Astrocyte (in vitro differentiated cells and primary cell): ENCODE measurements around the gene CADM1. TPM values are rescaled to one million over a fixed set of nuclear protein-coding genes. Genes with fewer than 3 reads are reported as not detected.

ENCODE experiments used
- DNase-seq: peaks from one replicate; pipeline ENCODE4 v3.0.0-alpha.2; 2010; ENCODE audit warnings: low read depth
- FAIRE-seq: peaks from 2 replicates; lab custom pipeline; 2011; peaks lifted over from hg19 to GRCh38; lab: Jason Lieb, UNC
- H2AFZ ChIP-seq: 2 replicates; pipeline ENCODE4 v1.6.0; 2012; ENCODE audit warnings: low read depth, low read length, inconsistent platforms
- H3K27ac ChIP-seq: 2 replicates; pipeline ENCODE4 v1.5.1; 2011; ENCODE audit warnings: low read depth, low read length, inconsistent platforms
- H3K27me3 ChIP-seq: 2 replicates; pipeline ENCODE4 v1.6.0; 2011; ENCODE audit warnings: low read length, inconsistent platforms; ENCODE audit not compliant: insufficient read depth
- H3K36me3 ChIP-seq: 2 replicates; pipeline ENCODE4 v1.5.1; 2011; ENCODE audit warnings: low read length, inconsistent platforms; ENCODE audit not compliant: insufficient read depth
- H3K4me1 ChIP-seq: 2 replicates; pipeline ENCODE4 v1.5.1; 2011; ENCODE audit warnings: low read length, inconsistent platforms; ENCODE audit not compliant: insufficient read depth
- H3K4me2 ChIP-seq: 2 replicates; pipeline ENCODE4 v1.6.0; 2012; ENCODE audit warnings: low read length, inconsistent platforms
- H3K4me3 ChIP-seq: 2 replicates; pipeline ENCODE4 v1.5.1; 2011; ENCODE audit warnings: low read depth, mild to moderate bottlenecking, low read length, inconsistent platforms; ENCODE audit not compliant: insufficient read depth
- H3K79me2 ChIP-seq: 2 replicates; pipeline ENCODE4 v1.6.0; 2012; ENCODE audit warnings: mild to moderate bottlenecking, low read length, inconsistent platforms; ENCODE audit not compliant: insufficient read depth
- H3K9ac ChIP-seq: 2 replicates; pipeline ENCODE4 v1.6.0; 2012; ENCODE audit warnings: mild to moderate bottlenecking, low read length, inconsistent platforms
- H3K9me3 ChIP-seq: 2 replicates; pipeline ENCODE4 v1.5.1; 2012; ENCODE audit warnings: low read depth, mild to moderate bottlenecking, low read length, inconsistent platforms; ENCODE audit not compliant: insufficient read depth
- H4K20me1 ChIP-seq: 2 replicates; pipeline ENCODE4 v1.6.0; 2012; ENCODE audit warnings: low read length, inconsistent platforms; ENCODE audit not compliant: insufficient read depth
- H3K27ac Mint-ChIP-seq: one replicate; pipeline ENCODE4 v1.8.0; 2021; ENCODE audit warnings: mild to moderate bottlenecking, mixed read lengths; ENCODE audit not compliant: unreplicated experiment
- H3K27me3 Mint-ChIP-seq: one replicate; pipeline ENCODE4 v1.8.0; 2021; ENCODE audit warnings: low read depth, mixed read lengths; ENCODE audit not compliant: unreplicated experiment
- H3K36me3 Mint-ChIP-seq: one replicate; pipeline ENCODE4 v1.8.0; 2021; ENCODE audit warnings: low read depth, mixed read lengths; ENCODE audit not compliant: unreplicated experiment
- H3K4me1 Mint-ChIP-seq: one replicate; pipeline ENCODE4 v1.8.0; 2021; ENCODE audit warnings: low read depth, mixed read lengths; ENCODE audit not compliant: unreplicated experiment
- H3K4me3 Mint-ChIP-seq: one replicate; pipeline ENCODE4 v1.8.0; 2021; ENCODE audit warnings: mild to moderate bottlenecking, moderate library complexity, mixed read lengths; ENCODE audit not compliant: unreplicated experiment
- H3K9me3 Mint-ChIP-seq: one replicate; pipeline ENCODE4 v1.8.0; 2021; ENCODE audit warnings: mild to moderate bottlenecking, mixed read lengths; ENCODE audit not compliant: unreplicated experiment
- CTCF ChIP-seq: IDR thresholded peaks from 2 replicates; pipeline ENCODE4 v1.5.1; 2011; ENCODE audit warnings: low read depth, mild to moderate bottlenecking, inconsistent platforms, low read length, moderate library complexity; ENCODE audit not compliant: insufficient read depth
- EZH2 ChIP-seq: IDR thresholded peaks from 2 replicates; pipeline ENCODE4 v1.6.1; 2012; ENCODE audit warnings: mild to moderate bottlenecking, low read length, inconsistent platforms; ENCODE audit not compliant: insufficient read depth
- total RNA-seq: library from RNA; stranded (reverse); gene quantifications from 2 replicates; pipeline ENCODE4 v1.2.1, GENCODE V29; 2021

CADM1 gene
- total RNA-seq, 1 donor from 2014 or later: 414 TPM

GRCh38 chr11:115178705-115179104 is 325.5 kb downstream of the CADM1 start:
- H3K36me3 Mint-ChIP-seq: peaks cover 10% of the 10 kb centered on the region
- Histone ChIP-seq H3K79me2 (no peaks in the 10 kb centered on the region), H4K20me1 (no peaks in the 10 kb centered on the region), H2AFZ (no peak overlapping the region), H3K36me3 (no peaks in the 10 kb centered on the region), H3K9me3 (no peaks in the 10 kb centered on the region), H3K9ac (no peak overlapping the region), H3K27me3 (no peaks in the 10 kb centered on the region), H3K4me1 (no peaks in the 10 kb centered on the region), H3K27ac (no peak overlapping the region), H3K4me3 (no peak overlapping the region), H3K4me2 (no peak overlapping the region)
- no peak for DNase-seq
- H3K4me1 Mint-ChIP-seq: no peaks in the 10 kb centered on the region
- H3K9me3 Mint-ChIP-seq: no peaks in the 10 kb centered on the region
- TF ChIP-seq CTCF (no peak), EZH2 (no peak)
- H3K4me3 Mint-ChIP-seq: no peak overlapping the region
- no peak overlapping the region for H3K27ac Mint-ChIP-seq
- no peaks in the 10 kb centered on the region for H3K27me3 Mint-ChIP-seq
- FAIRE-seq: no peak

- Histone ChIP-seq H3K27me3 (no peaks in the 10 kb centered on the region), H3K4me2 (no peak overlapping the region), H3K36me3 (no peaks in the 10 kb centered on the region), H3K27ac (no peak overlapping the region), H3K4me1 (no peaks in the 10 kb centered on the region), H2AFZ (no peak overlapping the region), H3K9me3 (no peaks in the 10 kb centered on the region), H3K9ac (no peak overlapping the region), H3K79me2 (no peaks in the 10 kb centered on the region), H3K4me3 (no peak overlapping the region), H4K20me1 (no peaks in the 10 kb centered on the region)
- Mint-ChIP-seq H3K9me3 (no peaks in the 10 kb centered on the region), H3K4me3 (no peak overlapping the region), H3K36me3 (peaks cover 16% of the 10 kb centered on the region), H3K4me1 (peaks cover 3% of the 10 kb centered on the region), H3K27ac (no peak overlapping the region), H3K27me3 (no peaks in the 10 kb centered on the region)
- DNase-seq (no peak), FAIRE-seq (no peak)
- no peak for TF ChIP-seq EZH2
- no peak for TF ChIP-seq CTCF
These were observed 331.1 kb downstream of the CADM1 start for GRCh38 chr11:115173136-115173535.

GRCh38 chr11:115170133-115170815 is 333.9 kb downstream of the CADM1 start:
- peaks cover 5% of the 10 kb centered on the region for H3K4me1 Mint-ChIP-seq
- no peak overlapping the region for H3K9ac ChIP-seq
- peaks cover 14% of the 10 kb centered on the region for H3K36me3 Mint-ChIP-seq
- no peaks in the 10 kb centered on the region for H3K4me1 ChIP-seq
- no peaks in the 10 kb centered on the region for H4K20me1 ChIP-seq
- H3K4me3 Mint-ChIP-seq: no peak overlapping the region
- H3K27me3 ChIP-seq: peaks cover 7% of the 10 kb centered on the region
- DNase-seq: no peak
- no peaks in the 10 kb centered on the region for H3K79me2 ChIP-seq
- no peaks in the 10 kb centered on the region for H3K9me3 Mint-ChIP-seq
- no peak overlapping the region for H3K4me2 ChIP-seq
- no peaks in the 10 kb centered on the region for H3K9me3 ChIP-seq
- H3K27me3 Mint-ChIP-seq: peaks cover 9% of the 10 kb centered on the region
- no peak overlapping the region for H3K27ac Mint-ChIP-seq
- no peak overlapping the region for H3K4me3 ChIP-seq
- no peak for FAIRE-seq
- no peak overlapping the region for H2AFZ ChIP-seq
- no peak overlapping the region for H3K27ac ChIP-seq
- TF ChIP-seq EZH2 (no peak), CTCF (peak; percentile 92)
- no peaks in the 10 kb centered on the region for H3K36me3 ChIP-seq
